OCI-LY7 (cell line): ENCODE results near the gene CASQ1. TPM values are rescaled to one million over a fixed set of nuclear protein-coding genes. Genes with fewer than 3 reads are reported as not detected.

Experiments used
- BruUV-seq: library from RNA; stranded (reverse); fragments of 400-500 nt; replicated peaks from 2 replicates; lab custom pipeline; 2021; lab: Mats Ljungman, UMichigan
- CTCF ChIA-PET: fragments of 300-600 bp; sonication (Branson Sonifier 250); formaldehyde crosslinking; loops from one replicate; lab custom pipeline; 2022; ENCODE audit warnings: antibody characterized with exemption; ENCODE audit not compliant: unreplicated experiment; lab: Charles Lee
- POLR2A ChIA-PET: fragments of 300-600 bp; sonication (Branson Sonifier 250); formaldehyde crosslinking; loops from one replicate; lab custom pipeline; 2022; ENCODE audit warnings: antibody characterized with exemption; lab: Charles Lee
- DNase-seq: peaks from one replicate; pipeline ENCODE4 v3.0.0-alpha.2; 2015; ENCODE audit warnings: low spot score
- H2AFZ ChIP-seq: fragments of 200-600 bp; sonication (generic), shearing (Covaris generic); 2 replicates; pipeline ENCODE4 v1.6.1; 2014; ENCODE audit warnings: mild to moderate bottlenecking, antibody characterized with exemption, low read length, moderate library complexity
- H3K27ac ChIP-seq: fragments of 200-600 bp; sonication (generic); 2 replicates; pipeline ENCODE4 v1.5.1; 2014; ENCODE audit warnings: mixed run types, low read depth, mild to moderate bottlenecking, moderate library complexity, low read length, inconsistent platforms; ENCODE audit not compliant: poor library complexity, severe bottlenecking
- H3K36me3 ChIP-seq: fragments of 200-600 bp; sonication (generic); 2 replicates; pipeline ENCODE4 v1.6.1; 2014; ENCODE audit warnings: mild to moderate bottlenecking, antibody characterized with exemption, low read length, moderate library complexity, mixed read lengths; ENCODE audit not compliant: insufficient read depth
- H3K4me1 ChIP-seq: fragments of 200-600 bp; sonication (generic); 2 replicates; pipeline ENCODE4 v1.5.1; 2014; ENCODE audit warnings: mild to moderate bottlenecking, low read length; ENCODE audit not compliant: insufficient read depth, poor library complexity, severe bottlenecking
- H3K4me2 ChIP-seq: fragments of 200-600 bp; sonication (generic); 2 replicates; pipeline ENCODE4 v1.6.1; 2014; ENCODE audit warnings: mild to moderate bottlenecking, low read length
- H3K4me3 ChIP-seq: fragments of 200-600 bp; sonication (generic); 2 replicates; pipeline ENCODE4 v1.5.1; 2014; ENCODE audit warnings: mild to moderate bottlenecking, low read depth, low read length; ENCODE audit not compliant: poor library complexity, severe bottlenecking
- H3K79me2 ChIP-seq: fragments of 200-600 bp; sonication (generic); 2 replicates; pipeline ENCODE4 v1.6.1; 2016; ENCODE audit warnings: low read depth, mild to moderate bottlenecking, low read length, moderate library complexity, mixed read lengths; ENCODE audit not compliant: insufficient read depth
- H3K9me2 ChIP-seq: fragments of 200-600 bp; sonication (generic); 2 replicates; pipeline ENCODE4 v1.6.1; 2016; ENCODE audit warnings: mild to moderate bottlenecking, low read length, mixed read lengths; ENCODE audit not compliant: insufficient read depth
- H3K9me3 ChIP-seq: fragments of 200-600 bp; sonication (generic); 2 replicates; pipeline ENCODE4 v1.6.1; 2014; ENCODE audit warnings: mild to moderate bottlenecking, mixed run types, low read length, mixed read lengths
- H4K20me1 ChIP-seq: fragments of 200-600 bp; sonication (generic); 2 replicates; pipeline ENCODE4 v1.6.1; 2014; ENCODE audit warnings: mild to moderate bottlenecking, antibody characterized with exemption, low read length, moderate library complexity, mixed read lengths; ENCODE audit not compliant: insufficient read depth
- CTCF ChIP-seq: fragments of 200-600 bp; sonication (generic); conservative IDR thresholded peaks from 2 replicates; pipeline ENCODE4 v1.5.1; 2014; ENCODE audit warnings: mild to moderate bottlenecking, antibody characterized with exemption, low read length, moderate library complexity, mixed read lengths
- EZH2phosphoT487 ChIP-seq: fragments of 200-600 bp; sonication (generic); IDR thresholded peaks from 2 replicates; pipeline ENCODE4 v1.6.1; 2018; ENCODE audit warnings: low read depth, borderline replicate concordance, mild to moderate bottlenecking, mixed run types, antibody characterized with exemption, low read length, moderate library complexity, mixed read lengths
- intact Hi-C: fragments of 100-400 bp; cut with micrococcal nuclease; formaldehyde crosslinking; loops from one replicate; pipeline ENCODE4 v1.10.0; 2022; ENCODE audit not compliant: unreplicated experiment
- total RNA-seq, 2 experiments: library from RNA; depleted of rRNA in 1 of 2; stranded (reverse); fragments of >200 nt in 1 of 2; shearing (Covaris generic) in 1 of 2; gene quantifications; 2 replicates each; pipeline ENCODE4 v1.2.3, GENCODE V29; 2014 to 2022

The CASQ1 gene
- total RNA-seq, 2 experiments from 2014 or later = not detected

DNA sequence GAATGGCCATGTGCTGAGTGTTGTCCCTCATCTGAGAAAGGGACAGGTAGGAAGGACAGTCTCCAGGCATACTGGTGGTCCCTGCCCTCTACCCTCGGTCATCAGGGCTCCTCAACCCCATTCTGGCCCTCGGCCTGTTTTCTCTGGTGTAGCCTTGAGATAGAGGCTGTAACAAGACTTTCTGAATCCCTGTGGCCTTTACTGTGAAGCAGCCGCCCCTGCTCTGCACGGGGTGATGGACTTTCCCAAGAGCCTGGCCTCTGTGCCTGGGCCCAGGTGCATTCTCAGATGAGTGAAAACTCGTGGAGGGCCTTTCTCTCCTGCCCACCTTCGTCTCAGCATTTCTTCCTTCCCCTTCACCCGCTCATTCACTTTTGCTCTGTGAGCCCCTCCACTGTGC lies 3.0 kb upstream of the CASQ1 start:
- ChIA-PET CTCF (no interaction called here), POLR2A (no interaction called here)
- no peak for DNase-seq
- intact Hi-C loops = no loop called here
- Histone ChIP-seq H3K9me3 (no peaks in the 10 kb centered on the region), H3K27ac (no peak overlapping the region), H3K79me2 (no peaks in the 10 kb centered on the region), H3K4me2 (no peak overlapping the region), H2AFZ (no peak overlapping the region), H3K4me3 (no peak overlapping the region), H4K20me1 (no peaks in the 10 kb centered on the region), H3K36me3 (no peaks in the 10 kb centered on the region), H3K4me1 (no peaks in the 10 kb centered on the region), H3K9me2 (no peaks in the 10 kb centered on the region)
- TF ChIP-seq EZH2phosphoT487 (no peak), CTCF (no peak)
- no TSS peak for BruUV-seq

DNA sequence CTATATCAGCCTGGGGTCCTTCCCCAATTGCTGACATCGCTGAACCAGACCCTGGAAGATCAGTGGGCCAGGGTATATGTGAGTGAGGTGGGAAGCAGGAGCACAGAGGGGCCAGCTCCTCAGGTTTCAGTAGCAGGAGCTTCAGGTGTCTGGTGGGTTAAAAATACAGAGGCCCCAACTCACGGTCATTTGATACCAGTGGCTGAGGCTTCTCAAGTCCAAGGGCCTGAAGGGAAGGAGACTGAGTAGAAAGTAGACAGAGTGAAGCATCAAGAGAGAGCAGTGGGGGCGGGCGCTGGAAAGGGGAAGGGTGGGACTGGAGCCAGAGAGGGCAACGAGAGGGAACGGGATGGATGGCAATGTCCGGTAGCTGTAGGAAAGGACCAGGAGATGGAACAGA lies 2.0 kb upstream of the CASQ1 start:
- DNase-seq = no peak
- Histone ChIP-seq H3K9me2 (no peaks in the 10 kb centered on the region), H3K36me3 (no peaks in the 10 kb centered on the region), H3K4me1 (peaks cover 5% of the 10 kb centered on the region), H2AFZ (no peak overlapping the region), H4K20me1 (no peaks in the 10 kb centered on the region), H3K4me2 (no peak overlapping the region), H3K79me2 (no peaks in the 10 kb centered on the region), H3K27ac (no peak overlapping the region), H3K4me3 (no peak overlapping the region), H3K9me3 (no peaks in the 10 kb centered on the region)
- ChIA-PET POLR2A (interaction anchor here (0.6 to 0.7 kb wide), 2 partner anchors 209 to 452 kb away, joined by 3 to 5 read pairs; no protein-coding TSS in a partner anchor), CTCF (no interaction called here)
- intact Hi-C loops = no loop called here
- BruUV-seq = no TSS peak
- TF ChIP-seq CTCF (no peak), EZH2phosphoT487 (no peak)

DNA sequence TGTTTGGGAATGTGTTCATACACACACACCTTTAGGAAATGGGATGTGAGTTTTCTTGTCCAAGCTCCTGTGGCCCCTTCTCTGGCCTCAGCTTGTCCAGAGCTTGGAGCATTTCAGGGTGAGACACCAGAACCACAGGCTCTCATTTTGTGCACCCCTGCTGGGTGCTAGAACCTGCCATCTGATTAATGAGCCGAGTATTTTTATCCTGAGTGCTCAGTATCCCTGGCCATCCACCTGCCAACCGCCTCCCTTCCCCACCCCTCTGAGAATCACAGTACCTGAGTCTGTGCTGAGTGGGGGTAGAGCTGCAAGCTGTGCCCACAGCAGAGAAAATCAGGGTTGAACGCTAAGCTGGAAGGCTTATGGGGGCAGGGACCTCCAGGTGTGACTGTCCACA lies 1.4 kb downstream of the CASQ1 start:
- intact Hi-C loops = no loop called here
- no TSS peak for BruUV-seq
- H3K9me2 ChIP-seq = no peaks in the 10 kb centered on the region
- ChIA-PET POLR2A (interaction anchor here (1.2 to 2.2 kb wide), 3 partner anchors 12 to 184 kb away, joined by 3 to 9 read pairs (median 7); no protein-coding TSS in a partner anchor), CTCF (interaction anchor here (1.7 kb wide), 1 partner anchor 100 kb away, joined by 6 read pairs; no protein-coding TSS in a partner anchor)
- DNase-seq = no peak
- no peak overlapping the region for H3K27ac ChIP-seq
- H2AFZ ChIP-seq = no peak overlapping the region
- H3K79me2 ChIP-seq = no peaks in the 10 kb centered on the region
- H4K20me1 ChIP-seq = no peaks in the 10 kb centered on the region
- no peak for TF ChIP-seq CTCF
- TF ChIP-seq EZH2phosphoT487 = no peak
- no peaks in the 10 kb centered on the region for H3K9me3 ChIP-seq
- no peak overlapping the region for H3K4me2 ChIP-seq
- peaks cover 7% of the 10 kb centered on the region for H3K4me1 ChIP-seq
- H3K36me3 ChIP-seq = no peaks in the 10 kb centered on the region
- H3K4me3 ChIP-seq = no peak overlapping the region
